NT2/D1 (cell line): ENCODE data around the gene NT5DC1.

Experiments
- DNase-seq: peaks from one replicate; pipeline ENCODE4 v3.0.0-alpha.2; 2011; ENCODE audit warnings: low read depth, low spot score
- H3K27me3 ChIP-seq: 2 replicates; pipeline ENCODE4 v1.6.0; 2011; ENCODE audit warnings: mild to moderate bottlenecking; ENCODE audit not compliant: insufficient read length, insufficient read depth
- H3K36me3 ChIP-seq: 2 replicates; pipeline ENCODE4 v1.6.1; 2011; ENCODE audit warnings: mild to moderate bottlenecking, low read length, mixed read lengths; ENCODE audit not compliant: insufficient read depth, insufficient read length
- H3K4me1 ChIP-seq: 2 replicates; pipeline ENCODE4 v1.5.1; 2011; ENCODE audit not compliant: insufficient read depth, insufficient read length
- H3K4me3 ChIP-seq: 2 replicates; pipeline ENCODE4 v1.5.1; 2011; ENCODE audit warnings: low read depth; ENCODE audit not compliant: insufficient read length
- H3K9ac ChIP-seq: 2 replicates; pipeline ENCODE4 v1.6.0; 2011; ENCODE audit warnings: low read depth; ENCODE audit not compliant: insufficient read length
- H3K9me3 ChIP-seq: 2 replicates; pipeline ENCODE4 v1.5.1; 2011; ENCODE audit warnings: mild to moderate bottlenecking, low read length; ENCODE audit not compliant: insufficient read depth
- SUZ12 ChIP-seq: IDR thresholded peaks from 2 replicates; pipeline ENCODE4 v1.6.1; 2011; ENCODE audit not compliant: insufficient read length, insufficient read depth; ENCODE audit errors: extremely low read depth
- YY1 ChIP-seq: IDR thresholded peaks from 2 replicates; pipeline ENCODE4 v1.6.1; 2011; ENCODE audit not compliant: insufficient read length, insufficient read depth
- ZNF274 ChIP-seq: IDR thresholded peaks from 2 replicates; pipeline ENCODE4 v1.6.1; 2011; ENCODE audit warnings: mild to moderate bottlenecking, low read depth, low read length

NT5DC1 gene

DNA sequence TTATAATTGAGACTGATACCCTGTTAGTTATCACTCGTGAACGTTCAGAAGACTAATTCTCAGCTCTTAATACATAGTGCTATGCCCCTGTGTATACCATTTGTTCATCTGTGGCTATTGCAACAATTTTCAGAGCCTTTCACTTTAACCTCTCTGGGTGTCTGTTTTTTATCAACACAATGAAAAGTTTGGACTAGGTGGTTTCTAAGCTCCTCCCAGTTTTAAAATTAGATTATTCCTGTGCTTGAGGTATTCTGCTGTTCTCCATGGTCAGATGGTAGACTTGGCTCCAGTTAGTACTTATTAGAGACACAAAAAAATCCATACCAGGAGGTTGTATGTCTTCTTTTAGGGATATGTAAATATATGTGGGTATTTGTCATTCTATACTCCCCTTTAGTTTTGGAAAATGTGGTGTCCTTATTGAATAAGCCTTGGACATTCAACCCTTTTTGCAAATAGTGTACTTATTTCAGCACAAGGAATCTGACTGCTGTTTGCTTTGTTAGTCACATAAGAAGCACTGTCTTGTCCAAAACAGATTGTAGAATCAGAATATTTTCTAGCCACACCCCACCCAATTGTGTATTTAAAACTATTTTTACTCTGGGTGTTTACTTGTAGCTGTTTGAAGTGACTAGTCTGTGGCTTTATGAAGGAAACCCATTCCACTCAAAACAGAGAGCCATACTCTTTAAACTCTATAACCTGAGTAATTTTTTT lies 27.3 kb downstream of the NT5DC1 start:
- TF ChIP-seq ZNF274: no peak
- TF ChIP-seq SUZ12: no peak
- TF ChIP-seq YY1: no peak
- DNase-seq: no peak

DNA sequence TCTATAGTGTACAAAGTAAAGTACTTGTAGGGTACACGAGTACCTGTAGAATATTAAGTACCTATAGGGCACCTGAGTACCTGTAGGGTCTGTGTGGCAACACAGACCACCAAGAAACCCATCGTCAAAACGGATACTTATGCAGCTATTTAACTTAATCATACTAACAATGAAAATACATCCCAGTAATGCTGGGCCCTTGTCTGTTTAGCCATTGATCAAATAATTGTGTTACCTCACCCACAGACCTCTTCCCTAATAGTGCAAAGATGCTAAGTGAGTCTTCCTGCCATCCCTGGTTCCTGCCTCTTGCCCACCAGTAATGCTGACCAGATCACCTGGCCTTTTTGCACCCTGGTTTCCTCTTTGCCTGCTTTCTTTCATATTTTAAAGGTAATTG lies 32.8 kb downstream of the NT5DC1 start:
- H3K27me3 ChIP-seq: no peaks in the 10 kb centered on the region
- H3K9ac ChIP-seq: no peak overlapping the region
- no peak for DNase-seq
- H3K4me3 ChIP-seq: no peak overlapping the region
- no peaks in the 10 kb centered on the region for H3K36me3 ChIP-seq
- no peaks in the 10 kb centered on the region for H3K4me1 ChIP-seq
- no peaks in the 10 kb centered on the region for H3K9me3 ChIP-seq
- TF ChIP-seq SUZ12 (no peak), YY1 (no peak), ZNF274 (no peak)

More for the DNA sequence above, 27.3 kb downstream of the NT5DC1 start:
- H3K9ac ChIP-seq: no peak overlapping the region
- H3K9me3 ChIP-seq: no peaks in the 10 kb centered on the region
- H3K36me3 ChIP-seq: no peaks in the 10 kb centered on the region
- no peaks in the 10 kb centered on the region for H3K4me1 ChIP-seq
- H3K4me3 ChIP-seq: no peak overlapping the region
- no peaks in the 10 kb centered on the region for H3K27me3 ChIP-seq

DNA sequence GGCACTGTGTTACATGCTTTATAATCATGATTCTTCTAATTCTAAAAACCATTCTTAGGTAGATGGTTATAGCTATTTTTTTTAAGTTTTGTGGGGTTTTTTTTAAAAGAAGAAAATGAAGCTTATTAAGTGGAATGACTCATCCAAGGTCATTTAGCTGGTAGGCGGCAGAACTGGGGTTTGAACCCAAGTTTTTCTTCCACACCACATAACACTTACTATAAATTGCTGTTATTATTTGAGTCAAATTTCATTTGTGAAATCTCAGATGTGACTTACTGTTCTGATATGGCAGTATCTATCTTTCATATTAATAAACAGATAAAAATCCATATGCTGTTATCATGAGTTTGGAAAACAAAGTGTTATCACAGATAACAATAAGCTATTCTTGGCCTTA lies 35.7 kb downstream of the NT5DC1 start:
- H3K4me1 ChIP-seq: no peaks in the 10 kb centered on the region
- no peaks in the 10 kb centered on the region for H3K36me3 ChIP-seq
- no peak overlapping the region for H3K9ac ChIP-seq
- TF ChIP-seq SUZ12: no peak
- TF ChIP-seq ZNF274: no peak
- TF ChIP-seq YY1: no peak
- no peak for DNase-seq
- no peaks in the 10 kb centered on the region for H3K9me3 ChIP-seq
- H3K4me3 ChIP-seq: no peak overlapping the region
- no peaks in the 10 kb centered on the region for H3K27me3 ChIP-seq

DNA sequence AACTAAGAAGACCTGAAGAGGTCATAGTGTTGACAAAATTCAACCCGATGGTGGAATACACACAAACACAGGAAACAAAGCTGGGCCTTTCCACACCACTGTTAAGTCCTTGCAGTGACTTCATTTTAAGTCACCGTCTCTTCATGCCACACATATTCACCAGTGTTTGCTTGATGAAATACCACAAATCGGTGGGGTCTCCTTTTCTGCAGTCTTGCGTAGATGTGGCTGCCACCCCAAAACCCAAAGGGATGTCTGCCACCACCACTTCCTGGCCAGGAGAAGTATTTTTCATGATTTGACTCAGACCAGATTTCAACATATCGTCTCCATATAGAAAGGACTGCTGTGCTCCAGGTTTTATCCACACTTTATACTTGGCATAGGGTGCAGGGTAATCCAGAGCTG lies 36.3 kb downstream of the NT5DC1 start:
- Histone ChIP-seq H3K36me3 (no peaks in the 10 kb centered on the region), H3K4me3 (no peak overlapping the region), H3K4me1 (no peaks in the 10 kb centered on the region), H3K9me3 (no peaks in the 10 kb centered on the region), H3K9ac (no peak overlapping the region), H3K27me3 (no peaks in the 10 kb centered on the region)
- no peak for DNase-seq
- TF ChIP-seq SUZ12: no peak
- TF ChIP-seq YY1: no peak
- TF ChIP-seq ZNF274: no peak

DNA sequence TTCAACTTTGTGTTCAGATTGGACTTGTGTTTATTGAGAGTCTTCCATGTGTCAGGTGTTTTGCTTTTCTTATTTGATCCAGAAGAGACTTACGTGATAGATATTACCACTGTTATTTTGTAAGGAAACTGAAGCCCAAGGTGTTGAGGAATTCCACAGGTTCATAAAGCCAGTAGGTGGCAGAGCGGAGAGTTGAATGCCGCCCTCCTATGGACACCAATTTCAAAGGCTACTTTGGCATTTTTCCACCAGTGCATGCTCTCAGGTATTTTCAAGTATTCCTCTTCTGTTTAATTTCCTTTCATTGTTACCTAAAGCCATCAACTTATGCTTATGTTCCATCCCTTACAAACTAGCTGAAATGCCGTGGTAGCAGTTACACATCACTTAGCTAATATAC lies 39.3 kb downstream of the NT5DC1 start:
- H3K4me1 ChIP-seq: no peaks in the 10 kb centered on the region
- TF ChIP-seq YY1 (no peak), ZNF274 (no peak), SUZ12 (no peak)
- no peaks in the 10 kb centered on the region for H3K27me3 ChIP-seq
- no peak overlapping the region for H3K9ac ChIP-seq
- no peaks in the 10 kb centered on the region for H3K9me3 ChIP-seq
- H3K36me3 ChIP-seq: no peaks in the 10 kb centered on the region
- H3K4me3 ChIP-seq: no peak overlapping the region
- no peak for DNase-seq

DNA sequence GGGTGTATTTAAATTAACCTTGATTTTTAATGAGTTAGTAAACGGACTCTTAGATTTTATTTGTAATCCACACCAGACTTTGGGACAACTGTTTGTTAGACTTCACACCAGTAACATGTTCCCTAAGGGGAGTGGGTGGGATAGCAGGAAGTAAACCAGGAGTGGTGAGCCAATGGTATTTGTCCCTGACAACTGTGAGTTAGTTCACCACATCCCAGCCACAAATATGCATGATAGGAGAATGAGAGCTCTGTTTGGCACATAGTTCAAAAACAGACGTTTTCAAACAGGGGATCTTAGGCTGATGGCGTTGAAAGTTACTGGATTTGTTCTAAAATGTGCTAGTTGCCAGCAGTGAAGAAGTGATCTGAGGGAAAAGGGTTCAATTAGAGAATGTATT lies 44.0 kb downstream of the NT5DC1 start:
- no peak overlapping the region for H3K4me3 ChIP-seq
- H3K36me3 ChIP-seq: no peaks in the 10 kb centered on the region
- no peaks in the 10 kb centered on the region for H3K9me3 ChIP-seq
- H3K4me1 ChIP-seq: no peaks in the 10 kb centered on the region
- no peak for TF ChIP-seq YY1
- TF ChIP-seq ZNF274: no peak
- no peak for TF ChIP-seq SUZ12
- no peak overlapping the region for H3K9ac ChIP-seq
- H3K27me3 ChIP-seq: no peaks in the 10 kb centered on the region
- DNase-seq: no peak

DNA sequence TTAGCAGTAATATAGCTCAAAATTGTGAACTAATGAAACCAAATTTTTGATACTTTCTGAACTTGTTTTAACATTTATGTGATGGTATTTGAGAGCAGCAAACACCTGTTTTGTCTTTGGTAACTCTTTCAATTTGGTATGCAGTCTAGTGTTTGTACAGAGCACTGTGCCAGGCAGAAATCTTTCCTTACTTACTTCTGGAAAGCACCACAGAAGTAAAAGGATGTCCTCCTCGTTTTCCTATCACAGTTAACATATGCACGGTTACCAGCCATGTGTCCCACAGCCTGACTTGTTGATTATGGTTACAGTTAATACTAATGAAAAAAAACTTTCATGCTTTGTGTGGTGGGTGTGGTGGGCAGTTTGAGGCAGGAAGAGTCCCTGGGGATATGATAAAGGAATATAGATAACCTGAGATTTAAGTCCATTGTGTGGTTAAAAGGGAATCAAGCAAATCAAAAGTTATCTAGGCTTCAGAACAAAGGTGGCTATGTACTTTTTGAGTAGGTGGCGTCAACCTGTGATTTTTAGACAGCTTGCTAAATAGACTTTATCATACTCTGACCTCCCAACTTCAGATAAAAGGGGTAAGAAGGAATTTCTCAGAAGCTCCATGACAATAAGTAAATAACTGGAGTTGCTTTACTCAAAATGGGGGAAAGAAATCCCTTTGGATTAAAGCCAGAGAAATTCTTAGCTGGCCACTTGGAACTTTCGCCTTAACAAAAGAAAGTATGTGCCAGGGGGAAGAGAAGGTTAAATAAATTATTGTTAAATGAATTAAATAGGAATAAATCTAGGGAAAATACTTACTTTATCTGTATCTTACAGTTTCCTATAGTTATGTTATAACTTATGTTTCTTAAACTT lies 45.4 kb downstream of the NT5DC1 start:
- Histone ChIP-seq H3K9ac (no peak overlapping the region), H3K36me3 (no peaks in the 10 kb centered on the region), H3K9me3 (no peaks in the 10 kb centered on the region), H3K4me1 (no peaks in the 10 kb centered on the region), H3K27me3 (no peaks in the 10 kb centered on the region), H3K4me3 (no peak overlapping the region)
- TF ChIP-seq SUZ12: no peak
- no peak for TF ChIP-seq ZNF274
- TF ChIP-seq YY1: no peak
- no peak for DNase-seq
